Endothelial cell of umbilical vein (primary cell): ENCODE measurements around the gene KANK2. TPM values are rescaled to one million over a fixed set of nuclear protein-coding genes. Genes with fewer than 3 reads are reported as not detected.

Experiments used
- BruUV-seq: library from RNA; stranded (reverse); fragments of 400-500 nt; replicated peaks from 2 replicates; lab custom pipeline; 2021; lab: Mats Ljungman, UMichigan
- CTCF ChIA-PET: fragments of 300-600, 350-600 bp; sonication (Branson Sonifier 250); formaldehyde crosslinking; loops from one replicate; lab custom pipeline; 2021; ENCODE audit warnings: antibody characterized with exemption, inconsistent platforms; lab: Charles Lee
- POLR2A ChIA-PET: fragments of 300-600, 350-600 bp; sonication (Branson Sonifier 250); formaldehyde crosslinking; loops from one replicate; lab custom pipeline; 2021; ENCODE audit warnings: antibody characterized with exemption, inconsistent platforms; lab: Charles Lee
- DNase-seq: peaks from one replicate; pipeline ENCODE4 v3.0.0-alpha.2; 2011; ENCODE audit warnings: low read depth, low spot score
- FAIRE-seq: peaks from 2 replicates; lab custom pipeline; 2011; peaks lifted over from hg19 to GRCh38; lab: Jason Lieb, UNC
- H2AFZ ChIP-seq: 2 replicates; pipeline ENCODE4 v1.6.0; 2012; ENCODE audit warnings: low read depth, low read length, control low read depth, inconsistent platforms
- H3K27ac ChIP-seq: 2 replicates; pipeline ENCODE4 v1.5.1; 2011; ENCODE audit warnings: low read depth, mild to moderate bottlenecking, control low read depth, low read length, moderate library complexity; ENCODE audit not compliant: insufficient read depth
- H3K27me3 ChIP-seq, 2 experiments: 2 replicates each; pipeline versions ENCODE4 v1.6.0 to v1.6.1; 2011; ENCODE audit warnings: low read length in 2 of 2, mixed read lengths in 1 of 2; ENCODE audit not compliant: control insufficient read depth in 2 of 2, insufficient read depth in 2 of 2
- H3K36me3 ChIP-seq, 2 experiments: 2 replicates in 1 of 2; 3 replicates in 1 of 2; pipeline ENCODE4 v1.5.1; 2011; ENCODE audit warnings: low read length in 2 of 2, mild to moderate bottlenecking in 1 of 2, moderate library complexity in 1 of 2; ENCODE audit not compliant: control insufficient read depth in 2 of 2, insufficient read depth in 2 of 2; ENCODE audit errors: extremely low read depth in 1 of 2
- H3K4me1 ChIP-seq: 3 replicates; pipeline ENCODE4 v1.5.1; 2011; ENCODE audit warnings: mild to moderate bottlenecking, low read length; ENCODE audit not compliant: control insufficient read depth, insufficient read depth; ENCODE audit errors: extremely low read depth
- H3K4me2 ChIP-seq: 2 replicates; pipeline ENCODE4 v1.6.1; 2011; ENCODE audit warnings: low read length, control low read depth, mixed read lengths; ENCODE audit not compliant: insufficient read depth
- H3K4me3 ChIP-seq, 3 experiments: fragments of 200-600 bp in 1 of 3; sonication (generic), shearing (Covaris generic) in 1 of 3; replicated peaks in 1 of 3; 2 replicates each; pipeline ENCODE4 v1.5.1; 2011 to 2016; ENCODE audit warnings: control low read depth in 3 of 3, low read length in 3 of 3, mild to moderate bottlenecking in 2 of 3, inconsistent platforms in 1 of 3, low read depth in 1 of 3, moderate library complexity in 1 of 3; ENCODE audit not compliant: insufficient read depth in 1 of 3
- H3K79me2 ChIP-seq: 2 replicates; pipeline ENCODE4 v1.6.0; 2012; ENCODE audit warnings: low read length, inconsistent platforms; ENCODE audit not compliant: control insufficient read depth, insufficient read depth
- H3K9ac ChIP-seq: replicated peaks from 2 replicates; pipeline ENCODE3; 2011; ENCODE audit warnings: low read length, control low read depth; ENCODE audit not compliant: insufficient read depth; ENCODE audit errors: extremely low read depth
- H3K9me1 ChIP-seq: replicated peaks from 3 replicates; pipeline ENCODE4 v1.6.0; 2011; ENCODE audit warnings: mild to moderate bottlenecking, low read length; ENCODE audit not compliant: control insufficient read depth, insufficient read depth; ENCODE audit errors: extremely low read depth
- H3K9me3 ChIP-seq: replicated peaks from 2 replicates; pipeline ENCODE4 v1.5.1; 2012; ENCODE audit warnings: low read length, inconsistent platforms; ENCODE audit not compliant: control insufficient read depth, insufficient read depth
- H4K20me1 ChIP-seq: replicated peaks from 2 replicates; pipeline ENCODE3; 2011; ENCODE audit warnings: mild to moderate bottlenecking, low read length; ENCODE audit not compliant: control insufficient read depth, insufficient read depth; ENCODE audit errors: extremely low read depth
- CTCF ChIP-seq, 2 donors: IDR thresholded peaks; 1 replicate in 1 of 2; 2 replicates in 1 of 2; pipeline ENCODE4 v1.5.1; 2011; ENCODE audit warnings: low read length in 2 of 2, mild to moderate bottlenecking in 2 of 2, moderate library complexity in 2 of 2, control low read depth in 1 of 2, inconsistent platforms in 1 of 2, low read depth in 1 of 2; ENCODE audit not compliant: insufficient read depth in 1 of 2; ENCODE audit errors: extremely low read depth in 1 of 2
- FOS ChIP-seq: IDR thresholded peaks from 2 replicates; pipeline ENCODE4 v1.6.1; 2011; ENCODE audit warnings: mild to moderate bottlenecking, low read length, moderate library complexity, borderline replicate concordance; ENCODE audit not compliant: insufficient read depth
- GATA2 ChIP-seq: IDR thresholded peaks from 2 replicates; pipeline ENCODE4 v1.7.0; 2011; ENCODE audit warnings: low read depth, mild to moderate bottlenecking, moderate library complexity, mixed read lengths, low read length; ENCODE audit not compliant: insufficient read length, insufficient read depth
- MYC ChIP-seq: IDR thresholded peaks from one replicate; pipeline ENCODE4 v1.6.1; 2011; ENCODE audit warnings: mild to moderate bottlenecking, low read depth, low read length
- POLR2AphosphoS5 ChIP-seq: IDR thresholded peaks from 2 replicates; pipeline ENCODE4 v1.6.1; 2012; ENCODE audit warnings: low read depth, mild to moderate bottlenecking, control low read depth, low read length, moderate library complexity; ENCODE audit not compliant: insufficient read depth
- dilution Hi-C: fragments of 300-500 bp; cut with MboI; formaldehyde crosslinking; loops from one replicate; pipeline ENCODE4 v1.15.0; 2019; ENCODE audit warnings: low sequenced_read_pairs; ENCODE audit not compliant: extremely low pct_ligation_motif_present
- intact Hi-C: fragments of 100-400 bp; cut with micrococcal nuclease; formaldehyde crosslinking; loops from one replicate; pipeline ENCODE4 v1.10.0; 2022
- polyA plus RNA-seq, 4 experiments: library from polyadenylated mRNA; depleted of rRNA in 3 of 4; stranded (reverse) in 3 of 4; unstranded in 1 of 4; fragments of >200 nt; gene quantifications; 2 replicates each; pipeline versions ENCODE4 v1.2.1 to v1.2.3, GENCODE V29; 2011 to 2012; ENCODE audit warnings: missing spikeins in 1 of 4
- total RNA-seq: library from RNA; stranded (reverse); gene quantifications from 2 replicates; pipeline ENCODE4 v1.2.3, GENCODE V29; 2021

Gene KANK2
- total and polyA plus RNA-seq, 2 donors (not counting 3 experiments of a cell fraction or from before 2014, with no cell fraction given): 41.7 to 77.9 TPM

GRCh38 chr19:11204076-11204602, 6.8 kb upstream of the KANK2 start:
- Histone ChIP-seq H3K27me3 (no peaks in the 10 kb centered on the region), H3K9me1 (no peaks in the 10 kb centered on the region), H3K9ac (no peak overlapping the region), H3K36me3 (peaks cover 5 to 36% of the 10 kb centered on the region in 2 experiments), H3K9me3 (no peaks in the 10 kb centered on the region), H3K4me3 (no peak overlapping the region), H3K79me2 (no peaks in the 10 kb centered on the region), H2AFZ (no peak overlapping the region), H3K4me2 (no peak overlapping the region), H3K4me1 (peaks cover 5% of the 10 kb centered on the region), H4K20me1 (no peaks in the 10 kb centered on the region), H3K27ac (peak overlapping the region; percentile 5)
- ChIA-PET CTCF (interaction anchor here (0.6 to 7.6 kb wide), 12 partner anchors 13 to 278 kb away, joined by 3 to 116 read pairs (median 4); no protein-coding TSS in a partner anchor), POLR2A (no interaction called here)
- dilution Hi-C loops (no loop called here), intact Hi-C loops (loop anchor here (5.0 kb wide), 1 partner anchor 267 kb away; no protein-coding TSS in a partner anchor)
- DNase-seq: no peak
- BruUV-seq: no TSS peak
- no peak for FAIRE-seq
- TF ChIP-seq POLR2AphosphoS5 (no peak), GATA2 (no peak), MYC (no peak), CTCF (IDR thresholded peaks at IDR 0.05; ENCODE audit: extremely low read depth in 1 of 2, insufficient read depth in 1 of 2, low read depth in 1 of 2, low read length in 2 of 2) (no peak), FOS (peak; percentile 59)
